ENCODE results near the gene CKM. TPM values are rescaled to one million over a fixed set of nuclear protein-coding genes. Genes with fewer than 3 reads are reported as not detected.

The CKM gene
- total and polyA plus RNA-seq, 2 donors (not counting 3 experiments of a cell fraction or from before 2014, with no cell fraction given), result not detected

DNA sequence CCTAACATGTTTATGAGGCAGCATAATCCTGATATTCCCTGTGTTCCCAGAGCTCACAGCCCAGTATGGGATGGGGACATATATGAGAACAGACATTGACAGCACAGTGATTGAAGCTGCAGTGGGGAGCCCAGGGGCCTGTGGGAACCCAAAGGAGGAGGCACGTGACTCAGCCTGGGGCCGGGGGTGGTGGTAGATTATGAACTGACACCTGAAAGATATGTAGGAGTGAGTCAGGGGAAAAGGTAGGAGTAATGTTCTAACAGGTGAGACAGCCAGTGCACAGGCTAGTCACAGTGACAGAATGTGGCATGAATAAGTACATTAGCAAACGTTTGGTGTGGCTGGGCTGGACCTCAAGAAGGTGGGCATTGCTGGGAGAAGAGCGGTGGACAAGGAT is 29.0 kb downstream of the CKM start:
- BruUV-seq (replicated peaks), result no TSS peak
- peaks cover 0 to 23% of the 10 kb centered on the region in 2 experiments for H3K36me3 ChIP-seq (ENCODE audit: control insufficient read depth in 2 of 2, extremely low read depth in 1 of 2, insufficient read depth in 2 of 2, low read length in 2 of 2)
- FAIRE-seq (no peak), DNase-seq (ENCODE audit: low read depth, low spot score) (no peak)
- TF ChIP-seq POLR2AphosphoS5 (IDR thresholded peaks at IDR 0.05; ENCODE audit: insufficient read depth, low read depth, low read length) (no peak), EZH2 (IDR thresholded peaks at IDR 0.05; ENCODE audit: borderline replicate concordance, low read depth, low read length, severe bottlenecking) (no peak), JUN (IDR thresholded peaks at IDR 0.05; ENCODE audit: borderline replicate concordance, insufficient read depth, insufficient read length, low read depth) (no peak), POLR2A (IDR thresholded peaks at IDR 0.05; ENCODE audit: low read depth, low read length) (no peak), FOS (IDR thresholded peaks at IDR 0.05; ENCODE audit: borderline replicate concordance, insufficient read depth, low read length) (no peak), MYC (IDR thresholded peaks at IDR 0.05; ENCODE audit: low read depth, low read length) (no peak), MAX (IDR thresholded peaks at IDR 0.05; ENCODE audit: insufficient read depth, insufficient read length) (no peak), GATA2 (IDR thresholded peaks at IDR 0.05; ENCODE audit: insufficient read depth, insufficient read length, low read depth, low read length) (no peak)
- ChIA-PET POLR2A (no interaction called here), CTCF (no interaction called here)
- dilution Hi-C loops (cut with MboI; ENCODE audit: extremely low pct_ligation_motif_present, low sequenced_read_pairs) (no loop called here), intact Hi-C loops (cut with micrococcal nuclease) (no loop called here)
- no peaks in the 10 kb centered on the region for H3K9me3 ChIP-seq (replicated peaks; ENCODE audit: control insufficient read depth, insufficient read depth, low read length)
- no peak overlapping the region for H3K27ac ChIP-seq (ENCODE audit: insufficient read depth, low read depth, low read length)
- H3K9me1 ChIP-seq (replicated peaks; ENCODE audit: control insufficient read depth, extremely low read depth, insufficient read depth, low read length), result no peaks in the 10 kb centered on the region
- H3K4me2 ChIP-seq (ENCODE audit: insufficient read depth, low read length), result no peak overlapping the region
- H3K4me1 ChIP-seq (ENCODE audit: control insufficient read depth, extremely low read depth, insufficient read depth, low read length), result no peaks in the 10 kb centered on the region
- H4K20me1 ChIP-seq (replicated peaks; ENCODE audit: control insufficient read depth, extremely low read depth, insufficient read depth, low read length), result no peaks in the 10 kb centered on the region
- H3K27me3 ChIP-seq (ENCODE audit: control insufficient read depth in 2 of 2, insufficient read depth in 2 of 2, low read length in 2 of 2), result no peaks in the 10 kb centered on the region
- no peak overlapping the region for H2AFZ ChIP-seq (ENCODE audit: low read depth, low read length)
- H3K9ac ChIP-seq (replicated peaks; ENCODE audit: extremely low read depth, insufficient read depth, low read length), result no peak overlapping the region
- H3K79me2 ChIP-seq (ENCODE audit: control insufficient read depth, insufficient read depth, low read length), result no peaks in the 10 kb centered on the region
- H3K4me3 ChIP-seq (replicated peaks in 1 of 3; ENCODE audit: insufficient read depth in 1 of 3, low read depth in 1 of 3, low read length in 3 of 3), result no peak overlapping the region

DNA sequence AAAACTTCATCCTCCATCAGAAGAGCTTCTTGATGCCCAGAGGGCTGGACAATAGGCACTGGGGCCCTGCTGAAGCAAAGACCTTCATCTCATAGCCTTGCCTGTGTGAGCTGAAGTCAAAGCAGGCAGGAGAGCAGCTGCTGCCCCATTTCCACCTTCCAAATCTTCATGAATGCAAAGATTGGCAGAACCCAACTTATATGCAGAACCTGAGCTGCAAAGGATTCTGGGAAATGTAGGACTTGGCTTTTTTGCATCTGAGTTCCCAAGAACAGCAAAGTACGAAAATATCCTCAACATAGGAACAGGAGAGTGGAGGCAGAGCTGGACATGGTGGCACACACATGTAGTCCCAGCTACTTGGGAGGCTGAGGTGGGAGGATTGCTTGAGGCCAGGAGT is 30.8 kb downstream of the CKM start:
- intact Hi-C loops (cut with micrococcal nuclease) (no loop called here), dilution Hi-C loops (cut with MboI; ENCODE audit: extremely low pct_ligation_motif_present, low sequenced_read_pairs) (no loop called here)
- Histone ChIP-seq H3K4me2 (ENCODE audit: insufficient read depth, low read length) (no peak overlapping the region), H3K4me1 (ENCODE audit: control insufficient read depth, extremely low read depth, insufficient read depth, low read length) (no peaks in the 10 kb centered on the region), H3K9ac (replicated peaks; ENCODE audit: extremely low read depth, insufficient read depth, low read length) (no peak overlapping the region), H3K79me2 (ENCODE audit: control insufficient read depth, insufficient read depth, low read length) (no peaks in the 10 kb centered on the region), H3K4me3 (replicated peaks in 1 of 3; ENCODE audit: insufficient read depth in 1 of 3, low read depth in 1 of 3, low read length in 3 of 3) (no peak overlapping the region), H3K36me3 (ENCODE audit: control insufficient read depth in 2 of 2, extremely low read depth in 1 of 2, insufficient read depth in 2 of 2, low read length in 2 of 2) (peaks cover 0 to 23% of the 10 kb centered on the region in 2 experiments), H4K20me1 (replicated peaks; ENCODE audit: control insufficient read depth, extremely low read depth, insufficient read depth, low read length) (no peaks in the 10 kb centered on the region), H3K9me1 (replicated peaks; ENCODE audit: control insufficient read depth, extremely low read depth, insufficient read depth, low read length) (no peaks in the 10 kb centered on the region), H3K9me3 (replicated peaks; ENCODE audit: control insufficient read depth, insufficient read depth, low read length) (no peaks in the 10 kb centered on the region), H2AFZ (ENCODE audit: low read depth, low read length) (no peak overlapping the region), H3K27ac (ENCODE audit: insufficient read depth, low read depth, low read length) (no peak overlapping the region), H3K27me3 (ENCODE audit: control insufficient read depth in 2 of 2, insufficient read depth in 2 of 2, low read length in 2 of 2) (no peaks in the 10 kb centered on the region)
- CTCF ChIA-PET, result interaction anchor here (0.9 kb wide), 1 partner anchor 17 kb away, joined by 3 read pairs; no protein-coding TSS in a partner anchor
- TF ChIP-seq EZH2 (IDR thresholded peaks at IDR 0.05; ENCODE audit: borderline replicate concordance, low read depth, low read length, severe bottlenecking) (no peak), CTCF (IDR thresholded peaks at IDR 0.05; ENCODE audit: extremely low read depth in 1 of 2, insufficient read depth in 1 of 2, low read depth in 1 of 2, low read length in 2 of 2) (no peak), POLR2A (IDR thresholded peaks at IDR 0.05; ENCODE audit: low read depth, low read length) (no peak), GATA2 (IDR thresholded peaks at IDR 0.05; ENCODE audit: insufficient read depth, insufficient read length, low read depth, low read length) (no peak), MAX (IDR thresholded peaks at IDR 0.05; ENCODE audit: insufficient read depth, insufficient read length) (no peak), MYC (IDR thresholded peaks at IDR 0.05; ENCODE audit: low read depth, low read length) (no peak), POLR2AphosphoS5 (IDR thresholded peaks at IDR 0.05; ENCODE audit: insufficient read depth, low read depth, low read length) (no peak), JUN (IDR thresholded peaks at IDR 0.05; ENCODE audit: borderline replicate concordance, insufficient read depth, insufficient read length, low read depth) (no peak), FOS (IDR thresholded peaks at IDR 0.05; ENCODE audit: borderline replicate concordance, insufficient read depth, low read length) (no peak)
- no TSS peak for BruUV-seq (replicated peaks)
- FAIRE-seq, result no peak
- DNase-seq (ENCODE audit: low read depth, low spot score), result no peak
- POLR2A ChIA-PET, result no interaction called here
